GF-D8 (cell line): ENCODE measurements around the gene S100A3.

Experiments used
- DNase-seq: peaks from one replicate; lab custom pipeline; 2025; lab: John Stamatoyannopoulos, UW

S100A3 gene

GRCh38 chr1:153509729-153510354 lies 39.2 kb downstream of the S100A3 start:
- no peak for DNase-seq

DNA sequence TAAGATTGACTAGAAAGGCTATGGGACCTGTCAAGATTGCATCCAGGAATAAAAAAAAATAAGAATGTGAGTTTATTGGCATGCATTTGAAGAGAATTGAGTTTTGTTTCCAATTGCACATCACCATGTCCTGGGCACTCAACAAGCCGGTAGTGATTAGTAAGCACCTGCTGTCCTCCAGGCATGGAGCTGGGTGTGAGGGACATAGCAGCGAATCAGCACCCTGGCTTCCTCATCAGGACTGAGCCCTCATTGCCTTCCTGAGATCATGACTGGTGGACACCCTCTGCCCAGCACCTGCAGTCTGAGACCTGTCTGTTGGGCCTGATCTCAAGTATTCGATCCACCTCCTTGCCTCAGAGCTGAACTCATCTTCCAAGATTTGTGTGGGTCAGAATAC lies 40.0 kb downstream of the S100A3 start:
- no peak for DNase-seq

- DNase-seq: no peak
Measured at GRCh38 chr1:153507926-153508583, 41.0 kb downstream of the S100A3 start.

GRCh38 chr1:153506831-153507413 lies 42.1 kb downstream of the S100A3 start:
- no peak for DNase-seq

GRCh38 chr1:153506386-153506785 lies 42.7 kb downstream of the S100A3 start:
- DNase-seq: no peak

- no peak for DNase-seq
Measured at GRCh38 chr1:153505576-153505975, 43.5 kb downstream of the S100A3 start.

- no peak for DNase-seq
Measured at GRCh38 chr1:153503766-153504165, 45.3 kb downstream of the S100A3 start.

GRCh38 chr1:153498746-153499145 lies 50.3 kb downstream of the S100A3 start:
- DNase-seq: no peak
